Heart left ventricle (tissue), 13 donors: Measurements from ENCODE around the gene MPG.

ENCODE experiments used
- POLR2A ChIP-seq, 2 donors: fragments of 450-650 bp; IDR thresholded peaks; one replicate each; pipeline ENCODE4 v1.6.1; 2017; ENCODE audit warnings: antibody characterized with exemption in 2 of 2, mild to moderate bottlenecking in 2 of 2, moderate library complexity in 2 of 2
- TF ChIP-seq, protein P1 (sequence below), 12 donors: fragments of 200-600 bp; sonication (generic) in 4 of 12; IDR thresholded peaks; one replicate each; pipeline versions ENCODE4 v1.5.0 to v1.8.0; 2018 to 2022; ENCODE audit warnings: antibody characterized with exemption in 12 of 12, mild to moderate bottlenecking in 5 of 12
- donor health status: ischemic (EF 13 %, LVEDD 7.1; RV severe dilation, severe dysfunction).
- donor health status: DM: no; HTN: yes; CAD: no.
- donor health status: DM: no; HTN: no; CAD: no.
- donor health status: ischemic (EF 25% LVEDD 6.9; RV normal size, moderate dysfunction).
- donor health status: ischemic (EF 25% LVEDD 5.7; RV mildly dilated, moderate dysfunction).
- donor health status: ischemic (EF 35%, LVEDD 5.7; RV mildly dilated, moderate dysfunction).
- donor health status: nonischemic (EF 11% LVEDD 7.7; RV severe dilation, severe dysfunction).
- donor health status: DM: yes; HTN: yes; CAD: no.
- donor health status: PGD.
- donor health status: ischemic (EF 29% LVEDD 5.4; RV normal size, mild dysfunction).
- donor health status: nonischemic (EF 23%, LVEDD 6.1; RV moderate dilation, normal function).

DNA sequence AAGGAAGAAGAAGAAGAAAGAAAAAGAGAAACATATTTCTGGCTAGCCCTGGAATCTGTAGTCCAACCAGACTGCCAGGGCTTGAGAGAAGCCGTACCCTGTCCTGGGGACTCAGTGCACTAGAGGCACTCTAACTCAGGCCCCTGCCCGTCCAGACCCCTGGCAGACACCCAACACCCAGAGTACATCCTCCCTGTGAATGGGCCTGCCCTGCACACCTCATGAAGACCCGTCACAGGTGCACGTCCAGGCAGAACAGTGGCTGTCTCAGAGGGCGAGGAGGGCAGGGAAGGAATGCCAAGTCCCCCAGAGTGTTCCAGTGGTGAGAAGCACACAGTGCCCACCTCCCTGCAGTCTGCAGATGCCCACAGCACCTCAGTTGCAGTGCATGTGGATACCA, 23.0 kb downstream of the MPG start:
- TF ChIP-seq, protein P1, sequence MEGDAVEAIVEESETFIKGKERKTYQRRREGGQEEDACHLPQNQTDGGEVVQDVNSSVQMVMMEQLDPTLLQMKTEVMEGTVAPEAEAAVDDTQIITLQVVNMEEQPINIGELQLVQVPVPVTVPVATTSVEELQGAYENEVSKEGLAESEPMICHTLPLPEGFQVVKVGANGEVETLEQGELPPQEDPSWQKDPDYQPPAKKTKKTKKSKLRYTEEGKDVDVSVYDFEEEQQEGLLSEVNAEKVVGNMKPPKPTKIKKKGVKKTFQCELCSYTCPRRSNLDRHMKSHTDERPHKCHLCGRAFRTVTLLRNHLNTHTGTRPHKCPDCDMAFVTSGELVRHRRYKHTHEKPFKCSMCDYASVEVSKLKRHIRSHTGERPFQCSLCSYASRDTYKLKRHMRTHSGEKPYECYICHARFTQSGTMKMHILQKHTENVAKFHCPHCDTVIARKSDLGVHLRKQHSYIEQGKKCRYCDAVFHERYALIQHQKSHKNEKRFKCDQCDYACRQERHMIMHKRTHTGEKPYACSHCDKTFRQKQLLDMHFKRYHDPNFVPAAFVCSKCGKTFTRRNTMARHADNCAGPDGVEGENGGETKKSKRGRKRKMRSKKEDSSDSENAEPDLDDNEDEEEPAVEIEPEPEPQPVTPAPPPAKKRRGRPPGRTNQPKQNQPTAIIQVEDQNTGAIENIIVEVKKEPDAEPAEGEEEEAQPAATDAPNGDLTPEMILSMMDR (IDR thresholded peaks at IDR 0.05): no peak
- TF ChIP-seq POLR2A (IDR thresholded peaks at IDR 0.05): no peak
